WTC11 (cell line): ENCODE data around the gene A1BG. TPM values are rescaled to one million over a fixed set of nuclear protein-coding genes. Genes with fewer than 3 reads are reported as not detected.

Source experiments
- ATAC-seq: fragments of 200-7000 bp; cut with Tn5 transposase; 2 replicates; pipeline ENCODE4 v1.10.0; 2021; ENCODE audit warnings: mild to moderate bottlenecking, moderate library complexity
- CTCF ChIA-PET: fragments of 300-600 bp; sonication (Branson Sonifier 250); formaldehyde crosslinking; loops from one replicate; lab custom pipeline; 2021; ENCODE audit warnings: antibody characterized with exemption; lab: Charles Lee
- POLR2A ChIA-PET: fragments of 350-600 bp; sonication (Branson Sonifier 250); formaldehyde crosslinking; loops from one replicate; lab custom pipeline; 2021; ENCODE audit warnings: antibody characterized with exemption; lab: Charles Lee
- DNase-seq: peaks from one replicate; pipeline ENCODE4 v3.0.0; 2021; ENCODE audit warnings: low spot score
- H3K27ac Mint-ChIP-seq: 2 replicates; pipeline ENCODE4 v1.8.0; 2021; ENCODE audit warnings: mixed read lengths
- H3K27me3 Mint-ChIP-seq: 2 replicates; pipeline ENCODE4 v1.8.0; 2021; ENCODE audit warnings: low read depth, mild to moderate bottlenecking, moderate library complexity, mixed read lengths
- H3K36me3 Mint-ChIP-seq: 2 replicates; pipeline ENCODE4 v1.8.0; 2021; ENCODE audit warnings: mixed read lengths
- H3K4me1 Mint-ChIP-seq: 2 replicates; pipeline ENCODE4 v1.8.0; 2022; ENCODE audit warnings: mixed read lengths
- H3K4me3 Mint-ChIP-seq: 2 replicates; pipeline ENCODE4 v1.8.0; 2021; ENCODE audit warnings: mild to moderate bottlenecking, moderate library complexity, mixed read lengths
- H3K9me3 Mint-ChIP-seq: 2 replicates; pipeline ENCODE4 v1.8.0; 2021; ENCODE audit warnings: mixed read lengths
- ARID4B ChIP-seq: sonication (generic); formaldehyde crosslinking; IDR thresholded peaks from 2 replicates; pipeline ENCODE4 v1.8.0; 2023; ENCODE audit warnings: missing genetic modification reagents, mild to moderate bottlenecking, borderline replicate concordance
- ATF3 ChIP-seq: sonication (generic); formaldehyde crosslinking; conservative IDR thresholded peaks from 2 replicates; pipeline ENCODE4 v1.8.1; 2022; ENCODE audit warnings: mild to moderate bottlenecking, missing genetic modification reagents
- ELF4 ChIP-seq: sonication (generic); formaldehyde crosslinking; IDR thresholded peaks from 2 replicates; pipeline ENCODE4 v1.8.1; 2022; ENCODE audit warnings: low read depth, mild to moderate bottlenecking, moderate library complexity, missing genetic modification reagents
- ESRRA ChIP-seq: sonication (generic); formaldehyde crosslinking; IDR thresholded peaks from 2 replicates; pipeline ENCODE4 v1.8.1; 2022; ENCODE audit warnings: mild to moderate bottlenecking, missing genetic modification reagents, borderline replicate concordance
- FOXJ3 ChIP-seq: sonication (generic); formaldehyde crosslinking; IDR thresholded peaks from 2 replicates; pipeline ENCODE4 v1.9.0; 2021; ENCODE audit warnings: missing genetic modification reagents, mild to moderate bottlenecking, borderline replicate concordance
- GTF2I ChIP-seq: fragments of 250-450 bp; sonication (Bioruptor Pico); conservative IDR thresholded peaks from 2 replicates; pipeline ENCODE4 v1.4.0; 2021; ENCODE audit warnings: mild to moderate bottlenecking
- KAT7 ChIP-seq: sonication (generic); formaldehyde crosslinking; IDR thresholded peaks from 2 replicates; pipeline ENCODE4 v1.8.1; 2023; ENCODE audit warnings: missing genetic modification reagents, mild to moderate bottlenecking, borderline replicate concordance
- MLX ChIP-seq: sonication (generic); formaldehyde crosslinking; IDR thresholded peaks from 2 replicates; pipeline ENCODE4 v1.8.1; 2023; ENCODE audit warnings: mild to moderate bottlenecking, missing genetic modification reagents, moderate library complexity
- MYBL2 ChIP-seq: sonication (generic); formaldehyde crosslinking; IDR thresholded peaks from 2 replicates; pipeline ENCODE4 v1.8.1; 2023; ENCODE audit warnings: mild to moderate bottlenecking, moderate library complexity, missing genetic modification reagents
- PREB ChIP-seq: sonication (generic); formaldehyde crosslinking; IDR thresholded peaks from 2 replicates; pipeline ENCODE4 v1.8.1; 2022; ENCODE audit warnings: mild to moderate bottlenecking, missing genetic modification reagents, moderate library complexity, borderline replicate concordance
- PRRX2 ChIP-seq: fragments of 250-450 bp; sonication (Bioruptor Pico); IDR thresholded peaks from 2 replicates; pipeline ENCODE4 v1.8.0; 2021; ENCODE audit warnings: mild to moderate bottlenecking
- RORB ChIP-seq: fragments of 250-450 bp; sonication (Bioruptor Pico); IDR thresholded peaks from 2 replicates; pipeline ENCODE4 v1.9.0; 2021; ENCODE audit warnings: mild to moderate bottlenecking
- SMAD3 ChIP-seq: sonication (generic); formaldehyde crosslinking; IDR thresholded peaks from 2 replicates; pipeline ENCODE4 v1.8.0; 2022; ENCODE audit warnings: missing genetic modification reagents, mild to moderate bottlenecking, borderline replicate concordance
- ZBTB21 ChIP-seq: sonication (generic); formaldehyde crosslinking; IDR thresholded peaks from 2 replicates; pipeline ENCODE4 v1.8.1; 2023; ENCODE audit warnings: mild to moderate bottlenecking, missing genetic modification reagents, borderline replicate concordance
- ZBTB43 ChIP-seq: sonication (generic); formaldehyde crosslinking; IDR thresholded peaks from 2 replicates; pipeline ENCODE4 v1.8.1; 2023; ENCODE audit warnings: mild to moderate bottlenecking, missing genetic modification reagents
- ZNF121 ChIP-seq: sonication (generic); formaldehyde crosslinking; IDR thresholded peaks from 2 replicates; pipeline ENCODE4 v1.8.0; 2023; ENCODE audit warnings: missing genetic modification reagents
- ZNF138 ChIP-seq: sonication (generic); formaldehyde crosslinking; conservative IDR thresholded peaks from 2 replicates; pipeline ENCODE4 v1.8.1; 2022; ENCODE audit warnings: mild to moderate bottlenecking, moderate library complexity, missing genetic modification reagents
- ZNF396 ChIP-seq: fragments of 250-450 bp; sonication (Bioruptor Pico); IDR thresholded peaks from 2 replicates; pipeline ENCODE4 v1.8.0; 2021; ENCODE audit warnings: mild to moderate bottlenecking, moderate library complexity, borderline replicate concordance
- ZNF416 ChIP-seq: fragments of 250-450 bp; sonication (Bioruptor Pico); IDR thresholded peaks from 2 replicates; pipeline ENCODE4 v1.9.0; 2021; ENCODE audit warnings: mild to moderate bottlenecking, inconsistent platforms
- total RNA-seq: library from RNA; stranded (reverse); gene quantifications from 3 replicates; pipeline ENCODE4 v1.2.3, GENCODE V29; 2021

A1BG gene
- total RNA-seq, 1 experiment from 2014 or later = 24.3 TPM

GRCh38 chr19:58351990-58352755 lies 1.1 kb downstream of the A1BG start (continued):
- no peak for TF ChIP-seq ARID4B (CRISPR knock-in tag)
- TF ChIP-seq PREB (CRISPR knock-in tag) = no peak
- TF ChIP-seq ELF4 (CRISPR knock-in tag) = no peak
- TF ChIP-seq ESRRA (CRISPR knock-in tag) = no peak
- TF ChIP-seq, all 79 proteins: peak for 0

GRCh38 chr19:58351558-58351878 lies 1.8 kb downstream of the A1BG start:
- POLR2A ChIA-PET = interaction anchor here (1.0 kb wide), 1 partner anchor 11 kb away, joined by 4 read pairs; the partner anchor contains the start of gene ZNF497
- TF ChIP-seq ATF3 (CRISPR knock-in tag) = no peak
- TF ChIP-seq RORB (CRISPR knock-in tag) = no peak
- no peak for TF ChIP-seq FOXJ3
- no peak for TF ChIP-seq ZBTB43 (CRISPR knock-in tag)
- TF ChIP-seq MYBL2 = no peak
- no peak for TF ChIP-seq ZNF396 (CRISPR knock-in tag)
- no peak for TF ChIP-seq KAT7 (CRISPR knock-in tag)
- no peak for TF ChIP-seq ZNF121
- TF ChIP-seq GTF2I (CRISPR knock-in tag) = no peak
- TF ChIP-seq ZBTB21 (CRISPR knock-in tag) = no peak
- no peak for TF ChIP-seq ZNF416 (CRISPR knock-in tag)
- TF ChIP-seq MLX (CRISPR knock-in tag) = no peak
- no peak for TF ChIP-seq ARID4B (CRISPR knock-in tag)
- TF ChIP-seq PRRX2 (CRISPR knock-in tag) = no peak
- no peak for TF ChIP-seq ZNF138
- no peak for TF ChIP-seq SMAD3 (CRISPR knock-in tag)
- no peak for ATAC-seq
- Mint-ChIP-seq H3K27ac (no peak overlapping the region), H3K4me3 (no peak overlapping the region), H3K9me3 (no peaks in the 10 kb centered on the region), H3K4me1 (peaks cover 3% of the 10 kb centered on the region; the same call in 1 of the 2 replicates), H3K36me3 (no peaks in the 10 kb centered on the region), H3K27me3 (peaks cover 39% of the 10 kb centered on the region)
- CTCF ChIA-PET = no interaction called here
- no peak for DNase-seq
